HG03159 (cell line): Measurements from ENCODE around the gene OR8G5.

Source experiments
- ATAC-seq: cut with Tn5 transposase; IDR thresholded peaks from one replicate; pipeline ENCODE4 v1.9.1; 2021; ENCODE audit warnings: mild to moderate bottlenecking, moderate library complexity; ENCODE audit not compliant: unreplicated experiment

Gene OR8G5

GRCh38 chr11:124285610-124286344 lies 29.6 kb downstream of the OR8G5 start:
- no peak for ATAC-seq

- ATAC-seq, result no peak
Measured at GRCh38 chr11:124294687-124295086, 38.5 kb downstream of the OR8G5 start.

GRCh38 chr11:124296016-124296415 lies 39.8 kb downstream of the OR8G5 start:
- no peak for ATAC-seq

- no peak for ATAC-seq
Measured at GRCh38 chr11:124297921-124298320, 41.7 kb downstream of the OR8G5 start.

- ATAC-seq, result no peak
Measured at GRCh38 chr11:124301548-124301947, 45.4 kb downstream of the OR8G5 start.

GRCh38 chr11:124302347-124303125 lies 46.4 kb downstream of the OR8G5 start:
- no peak for ATAC-seq

GRCh38 chr11:124307093-124307492 lies 50.9 kb downstream of the OR8G5 start:
- ATAC-seq, result no peak

- ATAC-seq, result no peak
Measured at GRCh38 chr11:124310721-124311120, 54.5 kb downstream of the OR8G5 start.

- ATAC-seq, result no peak
Measured at GRCh38 chr11:124311269-124311668, 55.1 kb downstream of the OR8G5 start.

- no peak for ATAC-seq
Measured at GRCh38 chr11:124311670-124312069, 55.5 kb downstream of the OR8G5 start.

GRCh38 chr11:124313131-124313530 lies 57.0 kb downstream of the OR8G5 start:
- no peak for ATAC-seq

GRCh38 chr11:124313849-124314248 lies 57.7 kb downstream of the OR8G5 start, which contains the start of gene OR8D1:
Gene OR8D1 (minus strand): TSS chr11:124313949. CDS start chr11:124310766, 3,183 bp downstream.
- no peak for ATAC-seq

GRCh38 chr11:124315052-124315451 lies 58.9 kb downstream of the OR8G5 start:
- no peak for ATAC-seq
